GM21737 (cell line): ENCODE measurements around the gene C17orf50.
"Not testable (repeated sequence)": the region's sequence is repeated elsewhere in the genome, so short reads cannot be mapped to it uniquely, and the experiment has no call there.

Source experiments
- ATAC-seq: cut with Tn5 transposase; IDR thresholded peaks from one replicate; pipeline ENCODE4 v1.9.1; 2021; ENCODE audit warnings: mild to moderate bottlenecking, moderate library complexity; ENCODE audit not compliant: unreplicated experiment

C17orf50 gene

GRCh38 chr17:35751541-35751940 lies 9.1 kb upstream of the C17orf50 start:
- not testable (repeated sequence) for ATAC-seq

- ATAC-seq: no peak
Observed at GRCh38 chr17:35752471-35752870, 8.2 kb upstream of the C17orf50 start.

DNA sequence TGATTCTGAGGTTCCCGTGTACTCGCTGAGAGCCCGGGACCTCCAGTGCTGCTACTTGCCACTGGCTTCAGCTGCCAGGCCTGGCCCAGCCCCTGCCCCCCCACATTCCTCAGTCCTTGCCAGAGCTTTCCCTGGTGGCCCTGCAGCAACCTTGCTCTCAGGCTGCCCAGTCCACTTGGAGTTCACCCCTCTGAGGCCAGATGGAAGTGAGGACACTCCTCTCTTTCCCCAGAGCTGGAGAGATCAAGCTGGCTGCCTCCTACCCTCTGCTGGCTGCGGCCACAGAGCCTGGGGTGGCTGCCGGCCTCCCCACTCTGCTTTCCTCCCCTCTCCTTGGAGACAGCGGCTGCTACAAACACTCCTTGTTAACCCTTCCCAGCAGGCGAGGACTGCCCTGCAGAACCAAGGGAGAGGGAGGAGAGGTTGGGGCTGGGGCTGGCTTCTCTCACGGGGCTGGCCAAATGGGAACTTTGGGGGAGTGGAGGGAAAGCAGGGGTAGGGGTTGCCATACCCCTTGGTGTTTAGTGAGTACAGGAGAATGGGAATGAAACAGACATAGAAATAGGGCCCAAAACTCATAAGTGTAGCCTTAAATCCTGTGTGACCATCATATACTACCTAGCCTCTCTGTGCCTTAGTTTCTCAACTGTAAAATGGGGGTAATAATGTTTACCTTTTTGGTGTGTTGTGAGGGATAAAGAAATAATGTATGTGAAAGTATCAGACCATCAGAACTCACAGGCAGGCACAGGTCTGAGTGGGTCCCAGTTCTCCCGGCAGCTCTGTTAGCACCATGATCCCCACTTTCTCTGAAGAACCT lies 7.5 kb upstream of the C17orf50 start, which contains the start of gene GAS2L2:
GAS2L2 (minus strand) TSS at position 295 of the 820 bp plus-strand sequence. CDS start 389 bp downstream, outside the sequence.
- no peak for ATAC-seq

- no peak for ATAC-seq
Observed at GRCh38 chr17:35757243-35757642, 3.4 kb upstream of the C17orf50 start.

DNA sequence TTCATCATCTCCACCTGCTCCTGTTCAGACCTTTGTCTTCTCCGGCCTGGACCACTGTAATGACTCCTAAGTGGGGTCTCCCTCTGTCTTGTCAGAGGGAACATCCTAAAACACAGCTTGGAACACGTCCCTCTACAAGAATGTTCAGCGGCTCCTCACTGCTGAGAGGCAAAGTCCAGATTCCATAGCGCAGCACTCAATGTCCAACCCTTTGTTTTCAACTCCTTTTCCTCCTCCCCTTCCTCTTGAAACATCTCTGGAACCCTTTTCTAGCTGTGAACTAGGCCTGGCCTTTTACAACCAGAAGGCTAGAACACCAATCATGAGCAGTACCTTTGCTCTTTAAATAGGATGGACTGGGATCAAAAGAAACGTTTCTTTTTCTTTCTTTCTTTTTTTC lies 914 bp downstream of the C17orf50 start:
- no peak for ATAC-seq

DNA sequence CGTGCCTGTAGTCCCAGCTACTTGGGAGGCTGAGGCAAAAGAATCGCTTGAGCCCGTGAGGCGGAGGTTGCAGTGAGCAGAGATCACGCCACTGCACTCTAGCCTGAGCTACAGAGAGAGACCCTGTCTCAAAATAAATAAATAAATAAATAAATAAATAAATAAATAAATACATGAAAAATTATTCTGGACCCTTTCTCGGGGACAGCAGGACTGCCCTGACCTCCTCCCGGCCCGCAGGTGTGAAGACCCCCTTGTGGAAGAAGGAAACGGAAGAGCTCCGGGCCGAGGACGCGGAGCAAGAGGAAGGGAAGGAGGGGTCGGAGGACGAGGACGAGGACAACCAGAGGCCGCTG lies 3.1 kb downstream of the C17orf50 start:
- no peak for ATAC-seq

- peak; percentile 81 for ATAC-seq
Observed at GRCh38 chr17:35764123-35764991, 3.7 kb downstream of the C17orf50 start.

GRCh38 chr17:35765086-35765710 lies 4.5 kb downstream of the C17orf50 start:
- no peak for ATAC-seq

DNA sequence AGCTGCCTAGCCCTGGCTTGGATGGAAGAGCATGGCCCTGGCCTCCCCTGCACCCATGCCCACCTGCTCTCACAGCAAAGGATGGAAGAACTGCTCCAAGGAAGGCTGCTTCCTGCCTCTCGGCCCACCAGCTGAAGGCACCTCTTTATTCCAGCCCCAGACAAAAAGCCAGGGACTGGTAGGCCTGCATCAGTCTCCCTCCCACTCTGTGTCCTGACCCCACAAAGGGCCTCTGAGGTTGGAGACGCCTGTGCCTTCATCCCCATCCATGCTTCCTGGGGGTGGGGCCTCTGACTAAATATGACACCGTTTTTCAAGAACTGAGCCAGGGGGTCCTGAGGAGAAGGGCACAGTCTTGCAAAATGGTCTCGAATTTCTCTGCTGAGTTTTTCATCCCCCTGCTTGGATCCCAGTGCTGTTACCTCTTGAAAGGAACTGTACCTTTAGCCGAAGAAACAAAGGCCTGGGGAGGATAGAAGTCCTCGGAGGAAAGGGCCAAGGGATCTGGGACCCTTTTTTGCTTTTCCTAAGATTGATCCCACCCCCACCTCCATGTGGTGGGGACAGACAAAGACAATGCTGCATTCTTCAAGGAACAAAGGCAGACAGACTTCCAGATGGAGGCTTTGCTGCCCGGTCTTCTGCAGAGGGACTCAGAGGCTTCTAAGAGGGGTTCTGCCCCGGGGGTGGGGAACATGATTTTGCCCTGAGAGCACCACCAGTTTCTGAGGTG lies 5.2 kb downstream of the C17orf50 start:
- no peak for ATAC-seq

GRCh38 chr17:35766489-35766877 lies 5.8 kb downstream of the C17orf50 start:
- ATAC-seq: no peak

GRCh38 chr17:35766903-35767510 lies 6.3 kb downstream of the C17orf50 start:
- ATAC-seq: no peak

GRCh38 chr17:35768797-35769196 lies 8.1 kb downstream of the C17orf50 start:
- no peak for ATAC-seq

DNA sequence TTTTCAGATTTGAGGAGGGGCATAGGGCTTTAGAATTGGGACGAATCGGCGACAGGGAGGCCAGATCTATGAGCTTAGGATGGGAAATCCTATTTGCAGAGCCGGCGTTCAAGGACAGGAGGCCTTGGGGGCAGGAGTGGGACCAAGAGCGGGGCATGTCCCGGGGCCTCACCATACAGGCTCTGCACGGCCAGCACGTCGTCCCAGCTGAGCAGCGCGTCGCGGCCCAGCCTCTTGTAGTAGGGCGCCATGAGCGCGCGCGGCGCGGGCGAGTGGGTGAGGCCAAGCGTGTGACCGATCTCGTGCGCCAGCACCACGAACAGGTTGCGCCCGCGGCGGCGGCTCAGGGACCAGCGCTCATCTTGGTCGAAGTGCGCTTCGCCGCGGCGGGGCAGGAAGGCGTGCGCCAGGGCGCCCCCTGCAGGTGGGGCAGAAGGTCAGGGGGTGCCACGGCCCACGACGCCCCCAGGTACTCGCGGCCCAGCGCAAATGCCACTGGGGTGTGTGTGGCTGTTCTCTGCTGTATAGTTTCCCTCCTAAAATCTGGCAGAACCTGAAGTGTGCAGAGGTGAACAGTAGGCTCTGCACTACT lies 9.3 kb downstream of the C17orf50 start:
- no peak for ATAC-seq

- no peak for ATAC-seq
Observed at GRCh38 chr17:35773129-35773528, 12.4 kb downstream of the C17orf50 start.

DNA sequence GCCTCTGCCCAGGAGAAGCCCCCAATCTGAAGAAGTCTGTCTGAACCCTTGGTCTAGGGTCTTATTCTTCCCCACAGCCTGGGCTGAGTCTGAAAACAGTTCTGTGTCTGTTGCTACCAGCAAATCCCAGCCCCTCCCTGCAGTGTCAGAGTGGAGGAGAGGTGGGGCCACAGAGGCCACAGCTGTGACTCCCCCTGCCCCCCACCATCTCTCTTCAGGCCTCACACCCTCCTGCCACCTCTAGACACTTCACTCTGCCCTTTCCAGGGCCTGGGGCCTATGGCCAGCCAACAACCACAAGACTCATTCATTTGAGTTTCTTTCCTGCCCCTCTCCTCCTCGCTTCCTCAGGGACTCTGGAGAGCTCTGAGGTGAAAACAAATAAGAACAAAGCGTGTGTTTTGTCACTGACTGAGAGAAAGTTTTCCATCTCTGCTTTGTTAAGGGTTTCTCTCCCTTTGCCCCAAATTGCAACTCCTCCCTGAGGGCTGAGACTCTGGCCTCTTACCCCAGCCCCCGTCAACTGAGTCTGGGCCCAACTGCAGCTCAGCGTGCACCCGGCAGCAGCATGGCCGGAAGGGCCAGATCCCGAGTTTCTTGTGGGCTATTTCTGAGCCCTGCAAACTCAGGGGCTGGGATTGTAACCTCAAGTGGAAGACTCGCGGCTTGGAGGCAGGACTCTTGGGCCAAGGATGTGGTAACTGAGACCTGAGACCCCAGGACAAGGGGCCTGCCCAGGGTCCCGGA lies 13.2 kb downstream of the C17orf50 start:
- ATAC-seq: no peak

DNA sequence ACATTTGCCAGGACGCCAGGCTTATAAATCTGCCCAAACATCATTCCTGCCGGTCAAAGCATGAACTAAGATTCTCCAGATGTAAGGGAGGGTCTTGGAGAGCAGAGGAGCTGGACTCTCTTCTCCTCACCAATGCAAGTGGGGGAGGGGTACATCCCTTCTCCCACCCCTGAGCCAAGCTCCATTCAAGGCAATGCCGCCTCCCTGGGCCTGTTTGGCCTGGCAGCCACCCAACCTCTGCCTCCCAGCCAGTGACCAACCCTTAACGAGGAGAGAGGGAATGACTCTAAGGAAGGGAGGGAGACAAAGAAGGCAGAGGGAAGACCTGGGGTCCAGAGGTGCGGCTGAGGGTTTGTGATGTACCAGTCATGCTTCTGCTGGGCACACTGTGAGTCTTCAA lies 13.8 kb downstream of the C17orf50 start:
- ATAC-seq: no peak

DNA sequence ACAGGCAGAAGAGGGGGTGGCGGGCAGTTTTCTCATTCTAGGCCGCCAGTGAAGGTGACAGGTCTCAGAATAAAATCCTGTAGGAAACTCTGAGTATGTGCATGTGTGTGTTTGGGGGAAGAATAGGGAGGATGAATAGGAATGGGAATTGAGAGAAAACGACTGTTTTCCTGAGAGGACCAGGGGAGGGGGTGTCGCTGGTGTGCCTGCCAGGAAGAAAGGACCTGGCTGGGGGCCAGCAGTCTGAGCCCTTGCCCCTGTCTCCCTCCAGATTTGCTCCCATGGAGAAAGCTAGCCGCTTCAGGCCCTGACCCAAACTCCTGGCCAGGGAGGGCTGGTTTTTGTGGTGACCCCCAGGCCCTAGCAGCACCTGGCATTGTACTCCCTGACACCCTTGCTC lies 14.4 kb downstream of the C17orf50 start:
- no peak for ATAC-seq

- ATAC-seq: no peak
Observed at GRCh38 chr17:35775583-35775982, 14.9 kb downstream of the C17orf50 start.

GRCh38 chr17:35778641-35779196 lies 18.0 kb downstream of the C17orf50 start:
- ATAC-seq: no peak
